ENCODE data around the gene ALDH16A1. TPM values are rescaled to one million over a fixed set of nuclear protein-coding genes. Genes with fewer than 3 reads are reported as not detected.

Gene ALDH16A1
- total RNA-seq, 1 donor from 2014 or later, result 14.7 TPM

GRCh38 chr19:49515767-49516166 lies 62.7 kb downstream of the ALDH16A1 start:
- H3K9me3 ChIP-seq (ENCODE audit: low read depth), result no peaks in the 10 kb centered on the region
- no peaks in the 10 kb centered on the region for H3K36me3 ChIP-seq
- peak overlapping the region; percentile 15 for H3K4me3 Mint-ChIP-seq
- no peak overlapping the region for H2AFZ ChIP-seq (replicated peaks)
- H3K27ac Mint-ChIP-seq, result no peak overlapping the region
- H3K9ac ChIP-seq, result no peak overlapping the region
- no peak overlapping the region for H3K27ac ChIP-seq
- no peaks in the 10 kb centered on the region for H4K20me1 ChIP-seq (ENCODE audit: low read depth)
- peaks cover 6% of the 10 kb centered on the region for H3K27me3 Mint-ChIP-seq (ENCODE audit: insufficient read depth, low read depth)
- H3K9me3 Mint-ChIP-seq, result no peaks in the 10 kb centered on the region
- no peak overlapping the region for H3K4me3 ChIP-seq
- no peak for TF ChIP-seq EZH2phosphoT487 (IDR thresholded peaks at IDR 0.05)
- no peak for TF ChIP-seq CTCF (IDR thresholded peaks at IDR 0.05)
- no peak for TF ChIP-seq EZH2 (IDR thresholded peaks at IDR 0.05)
- peaks cover 22% of the 10 kb centered on the region for H3K4me1 Mint-ChIP-seq
- no peaks in the 10 kb centered on the region for H3K27me3 ChIP-seq
- no peak overlapping the region for H3K4me2 ChIP-seq
- no peak for DNase-seq (ENCODE audit: low spot score)
- peaks cover 15% of the 10 kb centered on the region for H3K4me1 ChIP-seq
- peaks cover 6% of the 10 kb centered on the region for H3K79me2 ChIP-seq (ENCODE audit: low read depth)
- peaks cover 25% of the 10 kb centered on the region for H3F3A ChIP-seq (ENCODE audit: low read depth)
- peaks cover 3% of the 10 kb centered on the region for H3K36me3 Mint-ChIP-seq

- no peak overlapping the region for H3K27ac Mint-ChIP-seq
- H3K27me3 Mint-ChIP-seq (ENCODE audit: insufficient read depth, low read depth), result peaks cover 2% of the 10 kb centered on the region
- no peak overlapping the region for H3K4me3 ChIP-seq
- H2AFZ ChIP-seq (replicated peaks), result no peak overlapping the region
- peaks cover 11% of the 10 kb centered on the region for H3F3A ChIP-seq (ENCODE audit: low read depth)
- H3K27me3 ChIP-seq, result no peaks in the 10 kb centered on the region
- H3K36me3 Mint-ChIP-seq, result peaks cover 3% of the 10 kb centered on the region
- peaks cover 6% of the 10 kb centered on the region for H3K79me2 ChIP-seq (ENCODE audit: low read depth)
- no peak for DNase-seq (ENCODE audit: low spot score)
- TF ChIP-seq EZH2 (IDR thresholded peaks at IDR 0.05) (no peak), EZH2phosphoT487 (IDR thresholded peaks at IDR 0.05) (no peak), CTCF (IDR thresholded peaks at IDR 0.05) (no peak)
- no peak overlapping the region for H3K9ac ChIP-seq
- no peaks in the 10 kb centered on the region for H3K9me3 Mint-ChIP-seq
- H3K36me3 ChIP-seq, result no peaks in the 10 kb centered on the region
- no peak overlapping the region for H3K27ac ChIP-seq
- H3K4me3 Mint-ChIP-seq, result no peak overlapping the region
- H4K20me1 ChIP-seq (ENCODE audit: low read depth), result no peaks in the 10 kb centered on the region
- H3K4me1 Mint-ChIP-seq, result peaks cover 8% of the 10 kb centered on the region
- peaks cover 6% of the 10 kb centered on the region for H3K4me1 ChIP-seq
- no peaks in the 10 kb centered on the region for H3K9me3 ChIP-seq (ENCODE audit: low read depth)
- H3K4me2 ChIP-seq, result no peak overlapping the region
Observed at GRCh38 chr19:49518033-49518432, 65.0 kb downstream of the ALDH16A1 start.

MicroRNA genes within 50 kb of the gene (microRNA counts, 767-probe panel; counts per million panel counts)
- microRNA hsa-miR-150-5p, result 460 counts per million, percentile 90 among the panel's probes with 10 or more counts

Small RNA genes lying within 50 kb of the gene (microRNA-seq; reads per million reads assigned to microRNA genes)
- 0.73 reads per million for gene MIR150

Small RNA genes lying within 50 kb of the gene (small RNA-seq; reads per million reads assigned to genes)
- not detected for gene COX6CP7
- not detected for gene MIR150
- not detected for gene SNORD32A
- not detected for gene SNORD33
- not detected for gene SNORD34
- not detected for gene SNORD35A
- not detected for gene SNORD35B

Other genes starting within 250 kb of the ALDH16A1 start
- 2.9 and 5.0 TPM in 2 replicates for gene SLC6A16, start 128.0 kb upstream of the ALDH16A1 start, total RNA-seq (ENCODE audit: low replicate concordance)
- gene CD37, start 117.8 kb upstream of the ALDH16A1 start, total RNA-seq (ENCODE audit: low replicate concordance), result not detected in 2 replicates
- 125 and 193 TPM in 2 replicates for gene TEAD2, start 90.8 kb upstream of the ALDH16A1 start, total RNA-seq (ENCODE audit: low replicate concordance)
- gene DKKL1, start 89.3 kb upstream of the ALDH16A1 start, total RNA-seq (ENCODE audit: low replicate concordance), result 3.0 and 5.6 TPM in 2 replicates
- 0.59 TPM in 1 of 2 replicates, not detected in the other for gene KASH5, start 65.0 kb upstream of the ALDH16A1 start, total RNA-seq (ENCODE audit: low replicate concordance)
- gene PTH2, start 29.8 kb upstream of the ALDH16A1 start, total RNA-seq (ENCODE audit: low replicate concordance), result not detected in 2 replicates
- gene GFY, start 27.8 kb upstream of the ALDH16A1 start, total RNA-seq (ENCODE audit: low replicate concordance), result 0.09 TPM in 1 of 2 replicates, not detected in the other
- gene SLC17A7, start 11.7 kb upstream of the ALDH16A1 start, total RNA-seq (ENCODE audit: low replicate concordance), result 1.4 TPM in 2 replicates
- gene PIH1D1, start 1.4 kb upstream of the ALDH16A1 start, total RNA-seq (ENCODE audit: low replicate concordance), result 133 and 168 TPM in 2 replicates
- gene FLT3LG, start 21.0 kb downstream of the ALDH16A1 start, total RNA-seq (ENCODE audit: low replicate concordance), result 0.24 and 0.96 TPM in 2 replicates
- 2,053 and 3,348 TPM in 2 replicates for gene RPL13A, start 34.4 kb downstream of the ALDH16A1 start, total RNA-seq (ENCODE audit: low replicate concordance)
- gene RPS11, start 43.2 kb downstream of the ALDH16A1 start, total RNA-seq (ENCODE audit: low replicate concordance), result 5,448 and 6,772 TPM in 2 replicates
- 10.0 and 30.8 TPM in 2 replicates for gene FCGRT, start 59.4 kb downstream of the ALDH16A1 start, total RNA-seq (ENCODE audit: low replicate concordance)
- 4.2 and 4.5 TPM in 2 replicates for gene RCN3, start 74.8 kb downstream of the ALDH16A1 start, total RNA-seq (ENCODE audit: low replicate concordance)
- 26.2 and 68.3 TPM in 2 replicates for gene NOSIP, start 127.3 kb downstream of the ALDH16A1 start, total RNA-seq (ENCODE audit: low replicate concordance)
- 0.09 and 0.68 TPM in 2 replicates for gene PRRG2, start 128.1 kb downstream of the ALDH16A1 start, total RNA-seq (ENCODE audit: low replicate concordance)
- gene PRR12, start 138.0 kb downstream of the ALDH16A1 start, total RNA-seq (ENCODE audit: low replicate concordance), result 3.2 and 9.0 TPM in 2 replicates
- 9.6 and 15.2 TPM in 2 replicates for gene RRAS, start 186.9 kb downstream of the ALDH16A1 start, total RNA-seq (ENCODE audit: low replicate concordance)
- gene SCAF1, start 189.0 kb downstream of the ALDH16A1 start, total RNA-seq (ENCODE audit: low replicate concordance), result 8.7 and 27.5 TPM in 2 replicates
- 29.5 and 65.1 TPM in 2 replicates for gene IRF3, start 212.6 kb downstream of the ALDH16A1 start, total RNA-seq (ENCODE audit: low replicate concordance)
- gene BCL2L12, start 212.7 kb downstream of the ALDH16A1 start, total RNA-seq (ENCODE audit: low replicate concordance), result 6.1 and 41.8 TPM in 2 replicates
- gene PRMT1, start 224.0 kb downstream of the ALDH16A1 start, total RNA-seq (ENCODE audit: low replicate concordance), result 480 and 755 TPM in 2 replicates
- gene ADM5, start 236.4 kb downstream of the ALDH16A1 start, total RNA-seq (ENCODE audit: low replicate concordance), result 6.0 and 9.4 TPM in 2 replicates
- 51.7 and 105 TPM in 2 replicates for gene CPT1C, start 237.9 kb downstream of the ALDH16A1 start, total RNA-seq (ENCODE audit: low replicate concordance)

All from neural progenitor cell (in vitro differentiated cells).